ENCODE data around the gene SRSF9.

SRSF9 gene

GRCh38 chr12:120439646-120440247, 29.8 kb downstream of the SRSF9 start:
- POLR2A ChIA-PET, result no interaction called here
- peak; percentile 58 for TF ChIP-seq CTCF (IDR thresholded peaks at IDR 0.05; ENCODE audit: insufficient read depth, low read length, missing control alignments)
- CTCF ChIA-PET, result interaction anchor here (0.7 to 2.3 kb wide), 15 partner anchors 9 to 210 kb away, joined by 3 to 14 read pairs (median 4); partner anchors contain the start of genes POP5, SIRT4 and SRSF9
- 0 out of 2 replicates have a peak overlapping the region, but pooled peaks have one; percentile 16 for H3K4me3 ChIP-seq (ENCODE audit: low read depth, low read length)
- DNase-seq (ENCODE audit: low read depth, low spot score), result no peak

GRCh38 chr12:120438495-120439198, 30.9 kb downstream of the SRSF9 start:
- peak overlapping the region; percentile 91 for H3K4me3 ChIP-seq (ENCODE audit: low read depth, low read length)
- ChIA-PET CTCF (interaction anchor here (0.6 to 2.3 kb wide), 12 partner anchors 8 to 144 kb away, joined by 3 to 14 read pairs (median 4); no protein-coding TSS in a partner anchor), POLR2A (no interaction called here)
- DNase-seq (ENCODE audit: low read depth, low spot score), result no peak
- TF ChIP-seq CTCF (IDR thresholded peaks at IDR 0.05; ENCODE audit: insufficient read depth, low read length, missing control alignments), result no peak

- TF ChIP-seq CTCF (IDR thresholded peaks at IDR 0.05; ENCODE audit: insufficient read depth, low read length, missing control alignments), result no peak
- DNase-seq (ENCODE audit: low read depth, low spot score), result peak; percentile 73
- CTCF ChIA-PET, result interaction anchor here (0.7 to 1.4 kb wide), 9 partner anchors 21 to 136 kb away, joined by 3 to 9 read pairs (median 4); partner anchors contain the start of gene SIRT4
- peak within 1 kb of the TSS; percentile 91 for H3K4me3 ChIP-seq (ENCODE audit: low read depth, low read length)
- POLR2A ChIA-PET, result interaction anchor here (0.9 kb wide), 1 partner anchor 59 kb away, joined by 3 read pairs; no protein-coding TSS in a partner anchor
These were observed 31.6 kb downstream of the SRSF9 start, which contains the start of gene COX6A1 for GRCh38 chr12:120437735-120438494. Gene COX6A1, plus strand, starts transcription at chr12:120438113. Its CDS starts 14 bp downstream, at chr12:120438127.

GRCh38 chr12:120432772-120433525, 36.6 kb downstream of the SRSF9 start:
- DNase-seq (ENCODE audit: low read depth, low spot score), result no peak
- H3K4me3 ChIP-seq (ENCODE audit: low read depth, low read length), result no peak overlapping the region
- ChIA-PET POLR2A (interaction anchor here (0.9 kb wide), 1 partner anchor 42 kb away, joined by 3 read pairs; no protein-coding TSS in a partner anchor), CTCF (interaction anchor here (3.1 to 6.8 kb wide), 2 partner anchors 58 to 76 kb away, joined by 15 to 160 read pairs; no protein-coding TSS in a partner anchor)
- no peak for TF ChIP-seq CTCF (IDR thresholded peaks at IDR 0.05; ENCODE audit: insufficient read depth, low read length, missing control alignments)

- no peak for TF ChIP-seq CTCF (IDR thresholded peaks at IDR 0.05; ENCODE audit: insufficient read depth, low read length, missing control alignments)
- POLR2A ChIA-PET, result interaction anchor here (1.1 kb wide), 1 partner anchor 62 kb away, joined by 3 read pairs; no protein-coding TSS in a partner anchor
- no peak for DNase-seq (ENCODE audit: low read depth, low spot score)
- H3K4me3 ChIP-seq (ENCODE audit: low read depth, low read length), result no peak overlapping the region
- CTCF ChIA-PET, result interaction anchor here (0.9 to 6.8 kb wide), 15 partner anchors 9 to 106 kb away, joined by 3 to 160 read pairs (median 15); partner anchors contain the start of gene PLA2G1B
These were observed 40.2 kb downstream of the SRSF9 start for GRCh38 chr12:120429368-120429767.
